Mucosa of descending colon (tissue), 3 donors: ENCODE data around the gene CCDC157. TPM values are rescaled to one million over a fixed set of nuclear protein-coding genes. Genes with fewer than 3 reads are reported as not detected.
A peak's percentile ranks its signal among the peaks of the same experiment; 100 is the strongest.

Experiments used
- ATAC-seq: fragments of 200-7000 bp; cut with Tn5 transposase; one replicate; pipeline ENCODE4 v1.9.1; 2020; ENCODE audit warnings: mild to moderate bottlenecking, moderate library complexity
- DNase-seq, 3 donors: peaks; one replicate each; pipeline ENCODE4 v3.0.0-alpha.2; 2020
- H3K36me3 ChIP-seq: fragments of 200-600 bp; one replicate; pipeline ENCODE4 v1.8.0; 2021; ENCODE audit warnings: low read depth, mild to moderate bottlenecking
- H3K4me1 ChIP-seq: fragments of 200-600 bp; one replicate; pipeline ENCODE4 v1.8.0; 2021; ENCODE audit warnings: low read depth, mild to moderate bottlenecking
- H3K4me3 ChIP-seq: fragments of 200-600 bp; one replicate; pipeline ENCODE4 v1.8.0; 2021; ENCODE audit warnings: mild to moderate bottlenecking
- H3K9me3 ChIP-seq: fragments of 200-600 bp; one replicate; pipeline ENCODE4 v1.8.0; 2021; ENCODE audit warnings: mild to moderate bottlenecking
- intact Hi-C, 2 donors: fragments of 100-400 bp; cut with DNase I in 1 of 2; cut with micrococcal nuclease in 1 of 2; formaldehyde crosslinking; loops; one replicate each; pipeline versions ENCODE4 v1.11.0 to v1.11.1; 2022; cut with DNase I, micrococcal nuclease
- total RNA-seq, 3 donors: library from RNA; stranded (reverse); fragmentation: NEBNext Ultra II Directional in 2 of 3; extraction: Animal tissue kit (Norgen Biotek cat#: 25700) in 2 of 3; gene quantifications; one replicate each; pipeline versions ENCODE4 v1.2.1 to v1.2.4, GENCODE V29; 2021 to 2023
- TF ChIP-seq, protein P1 (sequence below): fragments of 200-600 bp; IDR thresholded peaks from one replicate; pipeline ENCODE4 v1.8.0; 2022; ENCODE audit warnings: antibody characterized with exemption, mild to moderate bottlenecking
- donor health status: DM: no; HTN: no; CAD: no; lungs with moderate emphysema.
- donor health status: DM: no; HTN: no; CAD: no.
- donor health status: DM: no; HTN: yes; CAD: no.

The CCDC157 gene
- total RNA-seq, 3 donors from 2014 or later: 1.6 to 2.2 (median 1.8) TPM

DNA sequence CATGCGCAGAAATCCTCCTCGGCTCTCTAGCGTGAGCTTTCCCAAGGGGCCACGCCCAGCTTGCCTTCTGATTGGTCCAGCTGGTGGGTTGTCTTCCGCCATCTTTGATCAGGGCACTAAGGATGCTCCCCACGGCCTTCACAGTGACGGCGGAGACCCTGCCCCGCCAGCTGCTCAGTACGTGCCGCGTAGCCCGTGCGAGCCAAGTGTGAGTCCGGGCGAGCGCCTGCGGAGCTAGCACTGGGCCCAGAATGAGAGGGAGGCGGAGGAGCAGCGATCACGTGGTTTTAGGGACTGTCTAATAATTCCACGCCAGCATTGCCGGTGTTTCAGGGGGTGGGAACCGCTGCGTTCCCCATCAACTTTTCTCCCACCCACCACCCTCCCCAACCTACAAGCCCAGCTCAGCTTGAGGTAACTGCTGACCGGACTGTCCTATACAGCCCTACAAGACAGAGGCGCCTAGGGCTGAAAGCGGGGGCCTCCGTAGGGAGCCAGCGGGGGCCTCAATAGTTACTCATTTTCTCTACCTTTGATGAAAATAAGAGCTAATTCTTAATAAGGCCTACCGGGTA, 67.2 kb downstream of the CCDC157 start:
- TF ChIP-seq, protein P1, sequence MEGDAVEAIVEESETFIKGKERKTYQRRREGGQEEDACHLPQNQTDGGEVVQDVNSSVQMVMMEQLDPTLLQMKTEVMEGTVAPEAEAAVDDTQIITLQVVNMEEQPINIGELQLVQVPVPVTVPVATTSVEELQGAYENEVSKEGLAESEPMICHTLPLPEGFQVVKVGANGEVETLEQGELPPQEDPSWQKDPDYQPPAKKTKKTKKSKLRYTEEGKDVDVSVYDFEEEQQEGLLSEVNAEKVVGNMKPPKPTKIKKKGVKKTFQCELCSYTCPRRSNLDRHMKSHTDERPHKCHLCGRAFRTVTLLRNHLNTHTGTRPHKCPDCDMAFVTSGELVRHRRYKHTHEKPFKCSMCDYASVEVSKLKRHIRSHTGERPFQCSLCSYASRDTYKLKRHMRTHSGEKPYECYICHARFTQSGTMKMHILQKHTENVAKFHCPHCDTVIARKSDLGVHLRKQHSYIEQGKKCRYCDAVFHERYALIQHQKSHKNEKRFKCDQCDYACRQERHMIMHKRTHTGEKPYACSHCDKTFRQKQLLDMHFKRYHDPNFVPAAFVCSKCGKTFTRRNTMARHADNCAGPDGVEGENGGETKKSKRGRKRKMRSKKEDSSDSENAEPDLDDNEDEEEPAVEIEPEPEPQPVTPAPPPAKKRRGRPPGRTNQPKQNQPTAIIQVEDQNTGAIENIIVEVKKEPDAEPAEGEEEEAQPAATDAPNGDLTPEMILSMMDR: no peak
- H3K9me3 ChIP-seq: no peaks in the 10 kb centered on the region
- ATAC-seq (peak; percentile 83), DNase-seq (peak; percentile 97 to 99 (median 99))
- intact Hi-C loops: no loop called here
- H3K4me3 ChIP-seq: peak overlapping the region; percentile 36
- no peaks in the 10 kb centered on the region for H3K36me3 ChIP-seq
- peaks cover 39% of the 10 kb centered on the region for H3K4me1 ChIP-seq

DNA sequence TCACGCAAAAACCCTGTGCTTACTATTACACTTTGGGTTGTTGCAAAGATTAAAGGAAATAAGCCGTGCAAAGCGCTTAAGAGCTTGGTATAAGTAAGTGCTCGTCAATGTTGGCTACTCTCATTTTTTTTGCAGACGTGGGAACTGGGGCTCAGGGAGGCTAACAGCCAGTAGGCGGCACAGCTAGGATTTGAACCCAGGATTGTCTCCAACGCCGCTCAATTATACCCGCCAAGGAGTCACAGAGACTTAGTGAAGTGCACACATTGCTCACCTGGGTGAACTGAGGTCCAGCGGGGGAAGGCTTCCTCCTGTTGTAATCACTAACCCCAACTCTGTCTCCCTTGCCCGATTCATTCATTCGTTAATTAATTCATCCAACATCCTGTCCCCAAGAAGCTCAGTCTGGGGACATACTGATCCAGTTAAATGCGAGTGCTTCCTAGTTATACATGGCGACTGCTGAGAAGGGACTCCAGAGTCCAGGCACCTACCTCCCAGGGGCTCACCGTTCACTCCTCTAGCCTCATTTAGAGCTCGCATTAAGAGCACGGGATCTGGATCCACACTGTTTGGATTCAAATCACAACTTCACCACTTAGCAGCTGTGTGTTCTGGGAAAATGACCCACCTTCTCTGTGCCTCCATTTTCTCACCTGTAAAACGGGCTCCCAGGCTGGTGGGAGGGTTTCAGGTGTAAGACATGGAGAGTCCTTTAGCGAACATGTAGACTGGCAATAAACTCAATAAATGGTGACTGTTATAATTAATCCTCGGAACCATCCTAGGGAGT, 67.9 kb downstream of the CCDC157 start:
- DNase-seq: peak in 1 of 3 donors; percentile 14
- Histone ChIP-seq H3K9me3 (no peaks in the 10 kb centered on the region), H3K4me3 (no peak overlapping the region), H3K4me1 (peaks cover 39% of the 10 kb centered on the region), H3K36me3 (no peaks in the 10 kb centered on the region)
- no peak for ATAC-seq
- intact Hi-C loops: no loop called here
- TF ChIP-seq, protein P1: no peak

DNA sequence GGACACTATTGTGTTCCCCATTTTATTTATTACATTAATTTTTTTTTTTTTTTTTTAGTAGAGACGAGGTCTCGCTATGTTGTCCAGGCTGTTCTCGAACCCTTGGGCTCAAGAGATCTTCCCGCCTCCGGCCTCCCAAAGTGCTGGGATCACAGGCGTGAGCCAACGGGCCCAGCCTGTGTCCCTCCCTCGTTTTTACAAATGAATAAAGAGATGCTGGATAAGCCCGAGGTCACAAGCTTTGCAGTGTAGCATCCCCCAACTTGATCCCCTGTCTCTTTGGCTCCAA, 68.5 kb downstream of the CCDC157 start:
- intact Hi-C loops: no loop called here
- Histone ChIP-seq H3K9me3 (no peaks in the 10 kb centered on the region), H3K4me3 (peak overlapping the region; percentile 58), H3K36me3 (no peaks in the 10 kb centered on the region), H3K4me1 (peaks cover 39% of the 10 kb centered on the region)
- no peak for DNase-seq
- TF ChIP-seq, protein P1: no peak
- ATAC-seq: no peak

DNA sequence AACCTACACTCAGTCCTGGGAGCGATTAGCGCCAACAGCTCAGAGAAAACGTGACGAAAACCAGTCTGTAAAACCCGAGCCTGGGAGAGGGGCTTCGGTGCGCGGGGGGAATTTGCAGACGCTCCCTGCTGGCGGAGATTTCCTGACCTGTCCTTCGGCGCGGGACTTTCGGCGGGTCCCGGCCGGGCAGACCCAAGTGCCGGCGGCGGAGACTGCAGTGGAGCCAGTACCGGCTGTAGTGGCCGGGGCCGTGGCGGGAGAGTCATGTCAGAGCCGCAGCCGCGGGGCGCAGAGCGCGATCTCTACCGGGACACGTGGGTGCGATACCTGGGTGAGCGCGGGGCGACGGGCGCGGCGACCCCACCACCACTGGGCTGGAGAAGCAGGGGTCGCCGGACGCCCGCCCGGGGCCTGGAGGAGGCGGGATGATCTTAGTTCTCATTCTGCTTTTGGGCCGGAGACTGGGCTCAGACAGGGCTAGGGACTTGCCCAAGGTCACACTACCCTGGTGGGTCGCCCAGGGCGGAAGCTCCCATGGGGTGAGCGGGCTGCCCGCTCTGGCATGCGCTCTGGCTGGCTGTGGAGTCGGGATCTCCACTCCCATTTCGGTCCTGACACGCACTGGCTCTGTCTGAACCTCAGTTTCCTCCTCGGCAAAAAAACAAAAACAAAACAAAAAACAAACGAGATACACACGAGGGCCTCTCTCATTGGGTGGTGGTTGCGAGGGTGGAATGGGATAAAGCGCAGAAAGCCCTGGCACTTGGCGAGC, 69.0 kb downstream of the CCDC157 start, which contains the start of gene MTFP1:
Gene MTFP1 (plus strand): TSS at position 153 of the 772 bp plus-strand sequence. CDS start 112 bp downstream, at position 265.
- H3K36me3 ChIP-seq: no peaks in the 10 kb centered on the region
- peaks cover 39% of the 10 kb centered on the region for H3K4me1 ChIP-seq
- intact Hi-C loops: no loop called here
- peak; percentile 67 to 78 (median 75) for DNase-seq
- TF ChIP-seq, protein P1: no peak
- H3K9me3 ChIP-seq: no peaks in the 10 kb centered on the region
- H3K4me3 ChIP-seq: peak within 1 kb of the TSS; percentile 58
- peak; percentile 0 for ATAC-seq

Other genes with a start within 250 kb of the CCDC157 start
- gene LIF, start 110.2 kb upstream of the CCDC157 start, total RNA-seq: 10 to 100 TPM in 1 of 3 donors, 1 to 10 TPM in 2; 9.1 to 10.0 (median 9.9) TPM
- 1 to 10 TPM in 1 of 3 donors, under 1 TPM in 1, not detected in 1; 0.41 to 1.0 TPM for gene OSM, start 90.2 kb upstream of the CCDC157 start, total RNA-seq
- 1 to 10 TPM; 6.1 to 8.4 (median 7.6) TPM for gene CASTOR1, start 67.5 kb upstream of the CCDC157 start, total RNA-seq
- 10 to 100 TPM; 29.7 to 41.4 (median 32.2) TPM for gene TBC1D10A, start 30.1 kb upstream of the CCDC157 start, total RNA-seq
- gene SF3A1, start 113 bp upstream of the CCDC157 start, total RNA-seq: 100 to 1,000 TPM; 133 to 152 (median 151) TPM
- 10 to 100 TPM in 1 of 3 donors, 1 to 10 TPM in 2; 9.0 to 14.2 (median 9.1) TPM for gene RNF215, start 30.4 kb downstream of the CCDC157 start, total RNA-seq
- 1 to 10 TPM in 2 of 3 donors, under 1 TPM in 1; 0.67 to 4.0 (median 2.5) TPM for gene SEC14L2, start 40.0 kb downstream of the CCDC157 start, total RNA-seq
- 10 to 100 TPM; 14.0 to 26.0 (median 25.3) TPM for gene MTFP1, start 68.8 kb downstream of the CCDC157 start, total RNA-seq
- not detected for gene SEC14L3, start 115.0 kb downstream of the CCDC157 start, total RNA-seq
- gene SEC14L4, start 148.7 kb downstream of the CCDC157 start, total RNA-seq: not detected
- gene SEC14L6, start 189.7 kb downstream of the CCDC157 start, total RNA-seq: under 1 TPM in 2 of 3 donors, not detected in 1; 0.26 to 0.47 TPM
- gene GAL3ST1, start 217.7 kb downstream of the CCDC157 start, total RNA-seq: 10 to 100 TPM in 2 of 3 donors, 1 to 10 TPM in 1; 7.9 to 15.9 (median 10.1) TPM
- gene PES1, start 234.9 kb downstream of the CCDC157 start, total RNA-seq: 10 to 100 TPM; 46.2 to 54.3 (median 48.5) TPM